ENCODE measurements around the gene METTL13. TPM values are rescaled to one million over a fixed set of nuclear protein-coding genes. Genes with fewer than 3 reads are reported as not detected.

Gene METTL13
- polyA plus RNA-seq, 1 donor from 2014 or later: 8.4 TPM

DNA sequence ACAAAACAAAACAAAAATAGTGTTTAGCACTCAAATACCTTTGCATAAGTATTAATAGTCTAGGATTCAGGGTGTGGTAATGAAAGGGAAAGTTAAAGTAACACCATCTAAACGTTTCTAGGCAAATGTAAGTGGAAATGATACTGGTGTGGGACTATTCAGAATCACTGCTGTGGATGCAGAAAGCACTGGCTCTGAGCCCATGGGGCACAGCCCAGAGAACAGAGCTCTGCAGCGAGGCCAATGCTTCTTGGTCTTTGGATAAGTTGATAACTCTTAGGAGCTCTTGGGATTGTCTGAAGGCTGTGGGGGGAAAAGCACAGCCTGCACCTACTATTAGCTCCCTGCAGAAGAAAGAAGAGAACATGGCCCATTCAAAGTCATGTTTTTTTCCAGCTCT is 38.5 kb downstream of the METTL13 start:
- Histone ChIP-seq H3K9me3 (ENCODE audit: low read length) (no peaks in the 10 kb centered on the region), H3K9ac (ENCODE audit: low read length) (no peak overlapping the region), H4K20me1 (ENCODE audit: insufficient read depth) (no peaks in the 10 kb centered on the region), H3F3A (ENCODE audit: insufficient read depth, low read length, poor library complexity, severe bottlenecking) (no peaks in the 10 kb centered on the region), H3K79me2 (replicated peaks; ENCODE audit: insufficient read depth, low read length) (no peaks in the 10 kb centered on the region), H3K27ac (ENCODE audit: low read length) (no peak overlapping the region), H3K36me3 (ENCODE audit: insufficient read depth, low read length) (no peaks in the 10 kb centered on the region), H3K9me2 (ENCODE audit: insufficient read depth, low read length) (no peaks in the 10 kb centered on the region), H3K4me3 (ENCODE audit: low read length) (no peak overlapping the region), H3K4me2 (ENCODE audit: low read length) (no peak overlapping the region), H3K27me3 (ENCODE audit: insufficient read depth, low read depth, low read length) (no peaks in the 10 kb centered on the region), H2AFZ (ENCODE audit: low read depth, low read length) (no peak overlapping the region)
- no peak for TF ChIP-seq SMC3 (conservative IDR thresholded peaks at IDR 0.05; ENCODE audit: poor library complexity)
- no peak for TF ChIP-seq EP300 (conservative IDR thresholded peaks at IDR 0.05; ENCODE audit: poor library complexity, severe bottlenecking)
- TF ChIP-seq RAD21 (conservative IDR thresholded peaks at IDR 0.05): no peak
- no peak for TF ChIP-seq MXI1 (conservative IDR thresholded peaks at IDR 0.05; ENCODE audit: poor library complexity, severe bottlenecking)
- TF ChIP-seq, protein P1, sequence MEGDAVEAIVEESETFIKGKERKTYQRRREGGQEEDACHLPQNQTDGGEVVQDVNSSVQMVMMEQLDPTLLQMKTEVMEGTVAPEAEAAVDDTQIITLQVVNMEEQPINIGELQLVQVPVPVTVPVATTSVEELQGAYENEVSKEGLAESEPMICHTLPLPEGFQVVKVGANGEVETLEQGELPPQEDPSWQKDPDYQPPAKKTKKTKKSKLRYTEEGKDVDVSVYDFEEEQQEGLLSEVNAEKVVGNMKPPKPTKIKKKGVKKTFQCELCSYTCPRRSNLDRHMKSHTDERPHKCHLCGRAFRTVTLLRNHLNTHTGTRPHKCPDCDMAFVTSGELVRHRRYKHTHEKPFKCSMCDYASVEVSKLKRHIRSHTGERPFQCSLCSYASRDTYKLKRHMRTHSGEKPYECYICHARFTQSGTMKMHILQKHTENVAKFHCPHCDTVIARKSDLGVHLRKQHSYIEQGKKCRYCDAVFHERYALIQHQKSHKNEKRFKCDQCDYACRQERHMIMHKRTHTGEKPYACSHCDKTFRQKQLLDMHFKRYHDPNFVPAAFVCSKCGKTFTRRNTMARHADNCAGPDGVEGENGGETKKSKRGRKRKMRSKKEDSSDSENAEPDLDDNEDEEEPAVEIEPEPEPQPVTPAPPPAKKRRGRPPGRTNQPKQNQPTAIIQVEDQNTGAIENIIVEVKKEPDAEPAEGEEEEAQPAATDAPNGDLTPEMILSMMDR (IDR thresholded peaks at IDR 0.05; ENCODE audit: poor library complexity, severe bottlenecking): no peak
- TF ChIP-seq EZH2 (IDR thresholded peaks at IDR 0.05; ENCODE audit: borderline replicate concordance, insufficient read depth, low read length, poor library complexity, severe bottlenecking): no peak
- TF ChIP-seq TAF1 (IDR thresholded peaks at IDR 0.05; ENCODE audit: low read depth): no peak
- TF ChIP-seq POLR2AphosphoS5 (IDR thresholded peaks at IDR 0.05): no peak
- TF ChIP-seq, protein P2, sequence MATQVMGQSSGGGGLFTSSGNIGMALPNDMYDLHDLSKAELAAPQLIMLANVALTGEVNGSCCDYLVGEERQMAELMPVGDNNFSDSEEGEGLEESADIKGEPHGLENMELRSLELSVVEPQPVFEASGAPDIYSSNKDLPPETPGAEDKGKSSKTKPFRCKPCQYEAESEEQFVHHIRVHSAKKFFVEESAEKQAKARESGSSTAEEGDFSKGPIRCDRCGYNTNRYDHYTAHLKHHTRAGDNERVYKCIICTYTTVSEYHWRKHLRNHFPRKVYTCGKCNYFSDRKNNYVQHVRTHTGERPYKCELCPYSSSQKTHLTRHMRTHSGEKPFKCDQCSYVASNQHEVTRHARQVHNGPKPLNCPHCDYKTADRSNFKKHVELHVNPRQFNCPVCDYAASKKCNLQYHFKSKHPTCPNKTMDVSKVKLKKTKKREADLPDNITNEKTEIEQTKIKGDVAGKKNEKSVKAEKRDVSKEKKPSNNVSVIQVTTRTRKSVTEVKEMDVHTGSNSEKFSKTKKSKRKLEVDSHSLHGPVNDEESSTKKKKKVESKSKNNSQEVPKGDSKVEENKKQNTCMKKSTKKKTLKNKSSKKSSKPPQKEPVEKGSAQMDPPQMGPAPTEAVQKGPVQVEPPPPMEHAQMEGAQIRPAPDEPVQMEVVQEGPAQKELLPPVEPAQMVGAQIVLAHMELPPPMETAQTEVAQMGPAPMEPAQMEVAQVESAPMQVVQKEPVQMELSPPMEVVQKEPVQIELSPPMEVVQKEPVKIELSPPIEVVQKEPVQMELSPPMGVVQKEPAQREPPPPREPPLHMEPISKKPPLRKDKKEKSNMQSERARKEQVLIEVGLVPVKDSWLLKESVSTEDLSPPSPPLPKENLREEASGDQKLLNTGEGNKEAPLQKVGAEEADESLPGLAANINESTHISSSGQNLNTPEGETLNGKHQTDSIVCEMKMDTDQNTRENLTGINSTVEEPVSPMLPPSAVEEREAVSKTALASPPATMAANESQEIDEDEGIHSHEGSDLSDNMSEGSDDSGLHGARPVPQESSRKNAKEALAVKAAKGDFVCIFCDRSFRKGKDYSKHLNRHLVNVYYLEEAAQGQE (IDR thresholded peaks at IDR 0.05; ENCODE audit: borderline replicate concordance): no peak

DNA sequence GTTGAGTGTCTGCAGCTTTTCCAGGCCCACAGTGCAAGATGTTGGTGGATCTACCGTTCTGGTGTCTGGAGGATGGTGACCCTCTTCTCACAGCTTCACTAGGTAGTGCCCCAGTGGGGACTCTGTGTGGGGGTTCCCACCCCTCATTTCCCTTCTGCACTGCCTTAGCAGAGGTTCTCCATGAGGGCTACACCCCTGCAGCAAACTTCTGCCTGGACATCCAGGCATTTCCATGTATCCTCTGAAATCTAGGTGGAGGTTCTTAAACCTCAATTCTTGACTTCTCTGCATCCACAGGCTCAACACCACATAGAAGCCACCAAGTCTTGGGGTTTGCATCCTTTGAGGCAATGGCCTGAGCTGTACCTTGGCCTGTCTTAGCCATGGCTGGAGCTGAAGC is 45.5 kb downstream of the METTL13 start:
- no peaks in the 10 kb centered on the region for H4K20me1 ChIP-seq (ENCODE audit: insufficient read depth)
- no peak overlapping the region for H3K4me3 ChIP-seq (ENCODE audit: low read length)
- no peaks in the 10 kb centered on the region for H3K27me3 ChIP-seq (ENCODE audit: insufficient read depth, low read depth, low read length)
- no peaks in the 10 kb centered on the region for H3K36me3 ChIP-seq (ENCODE audit: insufficient read depth, low read length)
- H3F3A ChIP-seq (ENCODE audit: insufficient read depth, low read length, poor library complexity, severe bottlenecking): no peaks in the 10 kb centered on the region
- H3K9ac ChIP-seq (ENCODE audit: low read length): no peak overlapping the region
- no peaks in the 10 kb centered on the region for H3K79me2 ChIP-seq (replicated peaks; ENCODE audit: insufficient read depth, low read length)
- TF ChIP-seq, protein P2 (IDR thresholded peaks at IDR 0.05; ENCODE audit: borderline replicate concordance): no peak
- TF ChIP-seq, protein P1 (IDR thresholded peaks at IDR 0.05; ENCODE audit: poor library complexity, severe bottlenecking): no peak
- TF ChIP-seq TAF1 (IDR thresholded peaks at IDR 0.05; ENCODE audit: low read depth) (no peak), EZH2 (IDR thresholded peaks at IDR 0.05; ENCODE audit: borderline replicate concordance, insufficient read depth, low read length, poor library complexity, severe bottlenecking) (no peak), RAD21 (conservative IDR thresholded peaks at IDR 0.05) (no peak), MXI1 (conservative IDR thresholded peaks at IDR 0.05; ENCODE audit: poor library complexity, severe bottlenecking) (no peak), SMC3 (conservative IDR thresholded peaks at IDR 0.05; ENCODE audit: poor library complexity) (no peak), POLR2AphosphoS5 (IDR thresholded peaks at IDR 0.05) (no peak), EP300 (conservative IDR thresholded peaks at IDR 0.05; ENCODE audit: poor library complexity, severe bottlenecking) (no peak)
- H3K4me2 ChIP-seq (ENCODE audit: low read length): no peak overlapping the region
- no peak overlapping the region for H3K27ac ChIP-seq (ENCODE audit: low read length)
- peaks cover 4% of the 10 kb centered on the region for H3K9me3 ChIP-seq (ENCODE audit: low read length)
- no peak overlapping the region for H2AFZ ChIP-seq (ENCODE audit: low read depth, low read length)
- no peaks in the 10 kb centered on the region for H3K9me2 ChIP-seq (ENCODE audit: insufficient read depth, low read length)

All from neural cell (in vitro differentiated cells).